AG04450 (cell line): ENCODE data around the gene ZFP69B. TPM values are rescaled to one million over a fixed set of nuclear protein-coding genes. Genes with fewer than 3 reads are reported as not detected.

ENCODE experiments used
- CTCF ChIA-PET: fragments of 300-600, 350-600 bp; formaldehyde crosslinking; extraction: SDS; loops from one replicate; lab custom pipeline; 2022; ENCODE audit warnings: antibody characterized with exemption, inconsistent platforms; lab: Charles Lee
- POLR2A ChIA-PET: fragments of 350-600 bp; formaldehyde crosslinking; extraction: SDS; loops from one replicate; lab custom pipeline; 2021; ENCODE audit warnings: antibody characterized with exemption, inconsistent platforms; lab: Yijun Ruan, JAX
- DNase-seq: peaks from one replicate; pipeline ENCODE4 v3.0.0-alpha.2; 2011; ENCODE audit warnings: low read depth, low spot score
- H3K27ac ChIP-seq: one replicate; pipeline ENCODE4 v1.5.1; 2012; ENCODE audit warnings: low read depth, low read length, control low read depth
- H3K27me3 ChIP-seq: one replicate; pipeline ENCODE4 v1.6.0; 2012; ENCODE audit warnings: low read length; ENCODE audit not compliant: control insufficient read depth, insufficient read depth
- H3K4me3 ChIP-seq: 2 replicates; pipeline ENCODE4 v1.5.1; 2011; ENCODE audit warnings: mild to moderate bottlenecking, low read depth, low read length, control low read depth
- H3K9me3 ChIP-seq: 2 replicates; pipeline ENCODE4 v1.5.1; 2012; ENCODE audit warnings: low read length; ENCODE audit not compliant: control insufficient read depth, insufficient read depth
- CTCF ChIP-seq: IDR thresholded peaks from 2 replicates; pipeline ENCODE4 v1.5.1; 2011; ENCODE audit warnings: low read depth, low read length, control low read depth, inconsistent platforms
- polyA plus RNA-seq: library from polyadenylated mRNA; depleted of rRNA; stranded (reverse); fragments of >200 nt; gene quantifications from 2 replicates; pipeline ENCODE4 v1.2.3, GENCODE V29; 2011

Gene ZFP69B
- polyA plus RNA-seq, 1 experiment = 5.9 TPM

DNA sequence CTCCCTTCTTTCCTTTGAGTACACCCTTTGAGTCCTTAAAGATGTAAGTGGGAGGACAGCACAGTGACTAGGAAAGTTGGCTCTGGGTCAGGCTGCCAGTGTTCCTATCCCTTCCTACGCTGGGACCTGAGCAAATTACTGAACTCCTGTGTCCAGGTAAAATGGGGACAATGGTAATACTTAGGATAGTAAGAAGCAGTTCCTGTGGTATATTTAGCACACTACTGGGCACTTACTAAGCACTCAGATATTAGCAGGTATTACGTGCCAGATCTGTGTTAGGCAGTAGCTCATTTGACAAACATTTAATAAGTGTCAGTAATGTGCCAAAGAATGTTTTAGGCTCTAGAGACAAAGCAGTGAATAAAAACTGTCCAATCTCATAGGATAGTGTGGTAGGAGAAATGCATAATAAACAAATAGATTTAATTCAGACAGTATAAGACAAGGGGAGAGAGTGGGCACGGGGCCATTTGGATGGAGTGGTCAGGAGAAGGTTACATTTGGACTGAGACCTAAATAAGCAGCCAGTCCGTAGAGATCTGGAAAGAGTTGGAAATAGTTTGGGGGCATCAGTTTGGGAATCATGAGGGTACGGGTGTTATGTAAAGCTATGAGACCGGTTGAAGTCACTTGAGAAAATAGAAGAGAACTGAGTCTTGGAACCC, 26.2 kb upstream of the ZFP69B start:
- Histone ChIP-seq H3K27ac (no peak overlapping the region), H3K9me3 (no peaks in the 10 kb centered on the region), H3K4me3 (no peak overlapping the region), H3K27me3 (no peaks in the 10 kb centered on the region)
- DNase-seq = no peak
- ChIA-PET POLR2A (no interaction called here), CTCF (no interaction called here)
- no peak for TF ChIP-seq CTCF

DNA sequence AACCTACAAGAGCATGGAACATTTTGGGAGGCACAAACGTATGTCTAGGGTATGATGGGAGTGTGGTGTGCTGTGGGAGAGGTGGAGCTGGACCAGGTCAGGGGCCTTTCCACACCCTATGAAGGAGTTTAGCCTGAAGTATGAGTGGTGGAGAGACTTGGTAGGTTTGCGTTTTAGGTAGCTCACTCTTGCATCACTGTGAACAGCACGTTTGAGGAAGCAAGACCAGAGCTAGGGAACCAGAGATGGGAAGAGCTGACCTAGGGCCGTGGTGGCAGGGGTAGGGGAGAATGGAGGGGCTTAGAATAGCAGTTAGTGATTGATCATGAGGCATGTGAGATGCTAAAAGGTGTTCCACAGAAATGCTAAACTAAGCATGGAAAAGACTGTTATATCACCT, 25.1 kb upstream of the ZFP69B start:
- no peak for TF ChIP-seq CTCF
- Histone ChIP-seq H3K27me3 (no peaks in the 10 kb centered on the region), H3K9me3 (no peaks in the 10 kb centered on the region), H3K27ac (no peak overlapping the region), H3K4me3 (no peak overlapping the region)
- CTCF ChIA-PET = interaction anchor here (0.9 to 1.0 kb wide), 2 partner anchors 14 to 110 kb away, joined by 3 read pairs; no protein-coding TSS in a partner anchor
- POLR2A ChIA-PET = no interaction called here
- DNase-seq = no peak

DNA sequence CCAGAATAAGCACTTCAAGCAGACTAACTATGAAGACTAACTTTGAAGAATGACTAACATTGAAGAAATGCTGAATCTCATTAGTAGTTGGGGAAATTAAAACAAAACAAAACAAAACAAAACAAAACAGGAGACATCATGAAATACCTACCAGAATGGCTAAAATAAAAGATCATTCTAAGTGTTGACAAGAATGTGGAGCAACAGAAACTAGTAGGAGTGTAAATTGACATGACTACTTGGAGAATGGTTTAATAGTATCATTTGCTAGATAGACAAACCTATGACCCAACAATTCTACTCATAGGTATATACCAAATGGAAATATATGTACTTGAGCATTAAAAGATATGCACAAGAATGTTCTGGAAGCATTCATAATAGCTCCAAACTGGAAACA, 18.9 kb upstream of the ZFP69B start:
- Histone ChIP-seq H3K27me3 (no peaks in the 10 kb centered on the region), H3K27ac (no peak overlapping the region), H3K4me3 (no peak overlapping the region), H3K9me3 (no peaks in the 10 kb centered on the region)
- no peak for TF ChIP-seq CTCF
- POLR2A ChIA-PET = no interaction called here
- no peak for DNase-seq
- CTCF ChIA-PET = interaction anchor here (0.9 to 1.0 kb wide), 2 partner anchors 92 to 93 kb away, joined by 3 to 4 read pairs; no protein-coding TSS in a partner anchor

GRCh38 chr1:40432644-40433390, 17.5 kb upstream of the ZFP69B start:
- Histone ChIP-seq H3K9me3 (no peaks in the 10 kb centered on the region), H3K27ac (no peak overlapping the region), H3K4me3 (no peak overlapping the region), H3K27me3 (no peaks in the 10 kb centered on the region)
- no peak for DNase-seq
- no peak for TF ChIP-seq CTCF
- ChIA-PET POLR2A (no interaction called here), CTCF (interaction anchor here (2.0 kb wide), 1 partner anchor 289 kb away, joined by 8 read pairs; no protein-coding TSS in a partner anchor)

GRCh38 chr1:40435471-40435870, 14.8 kb upstream of the ZFP69B start:
- no peak overlapping the region for H3K4me3 ChIP-seq
- no peaks in the 10 kb centered on the region for H3K27me3 ChIP-seq
- no peak for TF ChIP-seq CTCF
- CTCF ChIA-PET = interaction anchor here (0.6 to 1.6 kb wide), 5 partner anchors 36 to 292 kb away, joined by 3 to 7 read pairs (median 5); no protein-coding TSS in a partner anchor
- no peak for DNase-seq
- no peaks in the 10 kb centered on the region for H3K9me3 ChIP-seq
- no peak overlapping the region for H3K27ac ChIP-seq
- POLR2A ChIA-PET = no interaction called here
